ENCODE measurements around the gene CFAP65. TPM values are rescaled to one million over a fixed set of nuclear protein-coding genes. Genes with fewer than 3 reads are reported as not detected.

The CFAP65 gene
- total and polyA plus RNA-seq, 2 of the 4 experiments (the other 2 are of a cell fraction), result not detected

DNA sequence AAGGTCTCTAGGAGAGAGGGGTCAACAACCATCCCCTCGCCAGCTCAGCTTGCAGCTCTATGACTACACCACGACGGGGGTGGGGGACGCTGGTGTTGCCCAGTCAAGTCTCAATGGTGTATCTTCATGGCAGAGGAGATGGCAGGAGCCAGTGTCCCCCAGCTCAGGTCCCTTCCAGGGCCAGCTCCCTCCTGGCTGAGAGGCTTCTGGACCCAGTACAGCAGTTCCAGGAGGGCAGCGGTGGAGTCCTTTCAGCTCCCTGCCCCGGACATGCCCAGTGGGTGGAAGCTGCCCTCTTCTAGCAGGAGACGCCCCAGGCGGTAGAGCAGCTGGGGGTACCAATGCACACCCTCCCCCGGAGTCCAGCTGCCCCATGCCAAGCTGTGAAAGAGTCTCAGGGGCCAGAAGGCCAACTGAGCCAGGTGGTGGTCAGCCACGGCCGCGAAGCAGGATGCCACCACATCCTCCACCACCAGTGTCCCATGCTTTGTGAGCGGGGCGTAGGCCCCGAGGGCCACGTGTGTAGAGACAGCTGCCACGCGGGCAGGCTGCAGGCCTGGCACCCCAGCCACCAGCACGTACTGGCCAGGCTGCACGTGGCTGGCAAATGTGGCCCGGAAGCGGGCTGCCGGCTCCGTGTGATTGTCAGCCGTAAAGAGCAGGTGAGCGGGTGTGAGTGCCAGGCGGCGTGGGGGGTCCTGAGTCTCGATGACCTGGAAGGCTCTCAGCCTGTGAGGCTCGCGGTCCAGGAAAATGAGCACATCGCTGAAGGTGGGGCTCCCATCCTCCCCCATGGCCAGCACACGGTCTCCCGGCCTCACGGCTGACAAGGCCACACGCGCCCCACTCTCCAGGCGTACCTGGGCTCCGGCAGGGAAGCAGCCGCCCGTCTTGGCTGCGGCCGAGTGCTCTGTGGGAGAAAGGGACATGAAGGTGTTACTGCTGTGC lies 13.9 kb upstream of the CFAP65 start:
- dilution Hi-C loops (cut with HindIII; ENCODE audit: low sequenced_read_pairs, unreplicated experiment), result no loop called here
- TF ChIP-seq SMC3 (IDR thresholded peaks at IDR 0.05; ENCODE audit: low read depth, low read length) (no peak), NFE2L2 (IDR thresholded peaks at IDR 0.05; ENCODE audit: low read depth, low read length) (no peak), POLR2A (IDR thresholded peaks at IDR 0.05; ENCODE audit: low read depth, low read length) (no peak), RCOR1 (IDR thresholded peaks at IDR 0.05; ENCODE audit: insufficient replicate concordance, low read length) (no peak), MAFK (IDR thresholded peaks at IDR 0.05; ENCODE audit: low read depth, low read length) (no peak), MXI1 (IDR thresholded peaks at IDR 0.05; ENCODE audit: borderline replicate concordance, low read depth, low read length) (no peak), MAZ (IDR thresholded peaks at IDR 0.05; ENCODE audit: borderline replicate concordance, low read depth, low read length) (no peak), CHD1 (IDR thresholded peaks at IDR 0.05; ENCODE audit: low read depth, low read length) (no peak), FOS (IDR thresholded peaks at IDR 0.05; ENCODE audit: low read depth, low read length) (no peak), RAD21 (IDR thresholded peaks at IDR 0.05; ENCODE audit: low read length) (no peak), CEBPB (IDR thresholded peaks at IDR 0.05; ENCODE audit: low read depth, low read length) (no peak), BHLHE40 (IDR thresholded peaks at IDR 0.05; ENCODE audit: low read depth, low read length) (no peak), RFX5 (IDR thresholded peaks at IDR 0.05; ENCODE audit: low read depth, low read length) (no peak)
- TF ChIP-seq, protein P1, sequence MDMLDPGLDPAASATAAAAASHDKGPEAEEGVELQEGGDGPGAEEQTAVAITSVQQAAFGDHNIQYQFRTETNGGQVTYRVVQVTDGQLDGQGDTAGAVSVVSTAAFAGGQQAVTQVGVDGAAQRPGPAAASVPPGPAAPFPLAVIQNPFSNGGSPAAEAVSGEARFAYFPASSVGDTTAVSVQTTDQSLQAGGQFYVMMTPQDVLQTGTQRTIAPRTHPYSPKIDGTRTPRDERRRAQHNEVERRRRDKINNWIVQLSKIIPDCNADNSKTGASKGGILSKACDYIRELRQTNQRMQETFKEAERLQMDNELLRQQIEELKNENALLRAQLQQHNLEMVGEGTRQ (IDR thresholded peaks at IDR 0.05; ENCODE audit: low read depth, low read length), result no peak
- TF ChIP-seq, protein P2, sequence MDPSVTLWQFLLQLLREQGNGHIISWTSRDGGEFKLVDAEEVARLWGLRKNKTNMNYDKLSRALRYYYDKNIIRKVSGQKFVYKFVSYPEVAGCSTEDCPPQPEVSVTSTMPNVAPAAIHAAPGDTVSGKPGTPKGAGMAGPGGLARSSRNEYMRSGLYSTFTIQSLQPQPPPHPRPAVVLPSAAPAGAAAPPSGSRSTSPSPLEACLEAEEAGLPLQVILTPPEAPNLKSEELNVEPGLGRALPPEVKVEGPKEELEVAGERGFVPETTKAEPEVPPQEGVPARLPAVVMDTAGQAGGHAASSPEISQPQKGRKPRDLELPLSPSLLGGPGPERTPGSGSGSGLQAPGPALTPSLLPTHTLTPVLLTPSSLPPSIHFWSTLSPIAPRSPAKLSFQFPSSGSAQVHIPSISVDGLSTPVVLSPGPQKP (IDR thresholded peaks at IDR 0.05; ENCODE audit: borderline replicate concordance, low read depth, low read length), result no peak

More for the DNA sequence above, 13.9 kb upstream of the CFAP65 start:
- H3K9me1 ChIP-seq (ENCODE audit: insufficient read depth, low read length), result no peaks in the 10 kb centered on the region
- H3K9me3 ChIP-seq (ENCODE audit: control insufficient read depth, insufficient read depth, low read length), result no peaks in the 10 kb centered on the region
- WGBS, 2 experiments (ENCODE audit: extremely low coverage in 2 of 2, insufficient read length in 1 of 2), result 78% methylated on average over 12 of the region's 43 CpGs; no CpG with 5 or more reads in 1 of the 2 experiments
- no peak overlapping the region for H4K5ac ChIP-seq (ENCODE audit: low read depth, low read length)
- DNase-seq (no peak), ATAC-seq (ENCODE audit: low read depth) (no peak)
- no peak overlapping the region for H2BK20ac ChIP-seq (ENCODE audit: low read depth, low read length)
- no peak overlapping the region for H3K4me2 ChIP-seq (ENCODE audit: low read depth, low read length)
- BruUV-seq (replicated peaks), result no TSS peak
- H3K23ac ChIP-seq (ENCODE audit: low read depth, low read length), result no peak overlapping the region
- POLR2A ChIA-PET (ENCODE audit: unreplicated experiment), result no interaction called here
- H2AK5ac ChIP-seq (ENCODE audit: low read depth, low read length), result no peak overlapping the region
- H3K27ac ChIP-seq (ENCODE audit: insufficient read depth, low read length), result no peak overlapping the region
- peaks cover 82% of the 10 kb centered on the region for H3K27me3 ChIP-seq (ENCODE audit: control insufficient read depth, insufficient read depth, low read length)
- in situ Hi-C loops (cut with MboI; ENCODE audit: low sequenced_read_pairs) (no loop called here), intact Hi-C loops (cut with micrococcal nuclease) (loop anchor here (5.0 kb wide), 1 partner anchor 242 kb away; no protein-coding TSS in a partner anchor)
- H4K91ac ChIP-seq (ENCODE audit: insufficient read depth, low read depth, low read length), result no peak overlapping the region
- H3K9ac ChIP-seq (ENCODE audit: low read depth, low read length), result no peak overlapping the region
- H3K56ac ChIP-seq (ENCODE audit: extremely low read depth, insufficient read depth, low read length), result no peak overlapping the region
- no peak overlapping the region for H3K14ac ChIP-seq (replicated peaks; ENCODE audit: low read depth, low read length)
- H3K18ac ChIP-seq (ENCODE audit: low read depth, low read length), result no peak overlapping the region
- no peak overlapping the region for H2BK120ac ChIP-seq (ENCODE audit: low read depth, low read length)
- no peak overlapping the region for H3K4ac ChIP-seq (ENCODE audit: low read depth, low read length)
- H3K36me3 ChIP-seq (ENCODE audit: control insufficient read depth, insufficient read depth, low read length), result no peaks in the 10 kb centered on the region
- no peaks in the 10 kb centered on the region for H3K79me1 ChIP-seq (ENCODE audit: low read depth in 1 of 2, low read length in 2 of 2)
- H2AK9ac ChIP-seq (replicated peaks; ENCODE audit: low read depth, low read length, poor library complexity), result no peak overlapping the region
- H3K4me3 ChIP-seq (ENCODE audit: insufficient read depth, low read depth, low read length), result no peak overlapping the region
- CTCF ChIA-PET, result interaction anchor here (1.0 kb wide), 1 partner anchor 64 kb away, joined by 3 read pairs; no protein-coding TSS in a partner anchor
- H2BK15ac ChIP-seq (ENCODE audit: low read depth, low read length), result no peak overlapping the region
- H3K4me1 ChIP-seq (ENCODE audit: control insufficient read depth, insufficient read depth, low read length), result peaks cover 6% of the 10 kb centered on the region; the same call in 1 of the 2 replicates
- no peak overlapping the region for H2AFZ ChIP-seq (replicated peaks; ENCODE audit: low read length, poor library complexity)
- H4K8ac ChIP-seq (ENCODE audit: low read depth in 2 of 2, low read length in 2 of 2), result no peak overlapping the region
- no peak overlapping the region for H2BK5ac ChIP-seq (ENCODE audit: low read depth, low read length, poor library complexity, severe bottlenecking)
- no peaks in the 10 kb centered on the region for H4K20me1 ChIP-seq (ENCODE audit: insufficient read depth, low read length)

Measured in IMR-90 (cell line).